ENCODE results near the gene GPAT2. TPM values are rescaled to one million over a fixed set of nuclear protein-coding genes. Genes with fewer than 3 reads are reported as not detected.

Gene GPAT2
- total RNA-seq, 2 experiments from 2014 or later = not detected

- Histone ChIP-seq H3K9me3 (ENCODE audit: low read length) (0 out of 2 replicates have a peak, but pooled peaks cover 4% of the 10 kb centered on the region), H3K27ac (ENCODE audit: low read depth, low read length, poor library complexity, severe bottlenecking) (no peak overlapping the region), H3K4me3 (ENCODE audit: low read depth, low read length, poor library complexity, severe bottlenecking) (no peak overlapping the region), H3K4me1 (ENCODE audit: insufficient read depth, low read length, poor library complexity, severe bottlenecking) (no peaks in the 10 kb centered on the region), H3K36me3 (ENCODE audit: insufficient read depth, low read length) (no peaks in the 10 kb centered on the region), H3K79me2 (ENCODE audit: insufficient read depth, low read depth, low read length) (no peaks in the 10 kb centered on the region), H3K4me2 (ENCODE audit: low read length) (no peak overlapping the region), H2AFZ (ENCODE audit: low read length) (no peak overlapping the region), H3K9me2 (ENCODE audit: insufficient read depth, low read length) (no peaks in the 10 kb centered on the region), H4K20me1 (ENCODE audit: insufficient read depth, low read length) (no peaks in the 10 kb centered on the region)
- POLR2A ChIA-PET = no interaction called here
- DNase-seq (ENCODE audit: low spot score) = no peak
- TF ChIP-seq, protein P1, sequence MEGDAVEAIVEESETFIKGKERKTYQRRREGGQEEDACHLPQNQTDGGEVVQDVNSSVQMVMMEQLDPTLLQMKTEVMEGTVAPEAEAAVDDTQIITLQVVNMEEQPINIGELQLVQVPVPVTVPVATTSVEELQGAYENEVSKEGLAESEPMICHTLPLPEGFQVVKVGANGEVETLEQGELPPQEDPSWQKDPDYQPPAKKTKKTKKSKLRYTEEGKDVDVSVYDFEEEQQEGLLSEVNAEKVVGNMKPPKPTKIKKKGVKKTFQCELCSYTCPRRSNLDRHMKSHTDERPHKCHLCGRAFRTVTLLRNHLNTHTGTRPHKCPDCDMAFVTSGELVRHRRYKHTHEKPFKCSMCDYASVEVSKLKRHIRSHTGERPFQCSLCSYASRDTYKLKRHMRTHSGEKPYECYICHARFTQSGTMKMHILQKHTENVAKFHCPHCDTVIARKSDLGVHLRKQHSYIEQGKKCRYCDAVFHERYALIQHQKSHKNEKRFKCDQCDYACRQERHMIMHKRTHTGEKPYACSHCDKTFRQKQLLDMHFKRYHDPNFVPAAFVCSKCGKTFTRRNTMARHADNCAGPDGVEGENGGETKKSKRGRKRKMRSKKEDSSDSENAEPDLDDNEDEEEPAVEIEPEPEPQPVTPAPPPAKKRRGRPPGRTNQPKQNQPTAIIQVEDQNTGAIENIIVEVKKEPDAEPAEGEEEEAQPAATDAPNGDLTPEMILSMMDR (conservative IDR thresholded peaks at IDR 0.05; ENCODE audit: low read length) = no peak
- TF ChIP-seq EZH2phosphoT487 (IDR thresholded peaks at IDR 0.05; ENCODE audit: borderline replicate concordance, low read depth, low read length) = no peak
- BruUV-seq (replicated peaks) = no TSS peak
- intact Hi-C loops (cut with micrococcal nuclease; ENCODE audit: unreplicated experiment) = no loop called here
- CTCF ChIA-PET (ENCODE audit: unreplicated experiment) = no interaction called here
Observed at GRCh38 chr2:96081042-96081441, 46.3 kb upstream of the GPAT2 start.

DNA sequence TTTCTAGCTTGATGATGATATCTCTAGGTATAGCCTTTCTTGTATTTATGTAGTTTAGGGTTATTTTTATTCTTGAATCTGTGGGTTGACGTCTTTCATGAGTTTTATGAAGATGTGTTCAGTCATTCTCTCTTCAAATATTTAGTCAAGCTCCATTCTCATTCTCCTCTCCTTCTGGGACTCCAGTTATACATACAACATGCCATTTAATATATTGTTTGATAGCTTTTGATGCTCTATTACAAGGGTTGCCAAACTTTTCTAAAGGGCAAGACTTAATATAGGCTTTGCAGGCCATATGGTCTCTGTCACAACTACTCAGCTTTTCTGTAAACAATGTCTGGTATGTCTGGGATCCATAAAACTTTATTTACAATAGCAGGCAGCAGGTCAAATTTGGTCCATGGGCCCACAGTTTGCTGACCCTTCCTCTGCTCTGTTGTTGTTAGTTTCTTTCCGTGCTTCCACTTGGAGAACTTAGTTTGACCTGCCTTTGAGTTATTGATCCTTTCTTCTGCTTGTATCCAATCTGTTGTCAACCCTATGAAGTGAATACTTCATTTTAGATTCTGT lies 40.6 kb upstream of the GPAT2 start:
- CTCF ChIA-PET (ENCODE audit: unreplicated experiment) = no interaction called here
- H2AFZ ChIP-seq (ENCODE audit: low read length) = no peak overlapping the region

DNA sequence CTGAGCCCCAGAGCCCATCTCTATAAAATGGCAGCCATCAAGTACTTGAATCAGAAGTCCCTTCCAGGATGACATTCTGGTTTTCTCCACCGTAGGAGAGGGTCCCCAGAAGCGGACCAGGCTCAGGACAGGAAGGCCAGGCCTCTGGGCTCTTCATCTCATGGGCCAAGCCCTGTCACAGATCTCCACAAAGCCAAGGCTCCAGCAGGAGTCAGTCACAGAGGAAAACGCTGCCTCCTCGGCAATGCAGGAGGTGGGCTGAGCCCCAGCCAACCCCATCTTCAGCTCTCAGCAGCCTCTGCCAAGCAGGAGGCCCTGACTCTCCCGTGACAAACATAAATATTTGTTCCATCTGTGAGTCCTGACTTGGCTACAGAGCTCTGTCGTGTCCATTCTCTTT lies 39.4 kb upstream of the GPAT2 start:
- no peak for TF ChIP-seq EZH2phosphoT487 (IDR thresholded peaks at IDR 0.05; ENCODE audit: borderline replicate concordance, low read depth, low read length)
- TF ChIP-seq, protein P1 (conservative IDR thresholded peaks at IDR 0.05; ENCODE audit: low read length) = no peak
- POLR2A ChIA-PET = no interaction called here
- H3K9me3 ChIP-seq (ENCODE audit: low read length) = 0 out of 2 replicates have a peak, but pooled peaks cover 4% of the 10 kb centered on the region
- no peaks in the 10 kb centered on the region for H3K4me1 ChIP-seq (ENCODE audit: insufficient read depth, low read length, poor library complexity, severe bottlenecking)
- no peak overlapping the region for H3K27ac ChIP-seq (ENCODE audit: low read depth, low read length, poor library complexity, severe bottlenecking)
- no peak for DNase-seq (ENCODE audit: low spot score)
- H3K4me2 ChIP-seq (ENCODE audit: low read length) = no peak overlapping the region
- no peak overlapping the region for H3K4me3 ChIP-seq (ENCODE audit: low read depth, low read length, poor library complexity, severe bottlenecking)
- CTCF ChIA-PET (ENCODE audit: unreplicated experiment) = no interaction called here
- no TSS peak for BruUV-seq (replicated peaks)
- no peaks in the 10 kb centered on the region for H3K9me2 ChIP-seq (ENCODE audit: insufficient read depth, low read length)
- intact Hi-C loops (cut with micrococcal nuclease; ENCODE audit: unreplicated experiment) = no loop called here
- H2AFZ ChIP-seq (ENCODE audit: low read length) = no peak overlapping the region
- no peaks in the 10 kb centered on the region for H3K36me3 ChIP-seq (ENCODE audit: insufficient read depth, low read length)
- no peaks in the 10 kb centered on the region for H3K79me2 ChIP-seq (ENCODE audit: insufficient read depth, low read depth, low read length)
- no peaks in the 10 kb centered on the region for H4K20me1 ChIP-seq (ENCODE audit: insufficient read depth, low read length)

More for the DNA sequence above, 40.6 kb upstream of the GPAT2 start:
- H3K9me3 ChIP-seq (ENCODE audit: low read length) = 0 out of 2 replicates have a peak, but pooled peaks cover 4% of the 10 kb centered on the region
- H3K4me1 ChIP-seq (ENCODE audit: insufficient read depth, low read length, poor library complexity, severe bottlenecking) = no peaks in the 10 kb centered on the region
- H4K20me1 ChIP-seq (ENCODE audit: insufficient read depth, low read length) = no peaks in the 10 kb centered on the region
- no peak for DNase-seq (ENCODE audit: low spot score)
- POLR2A ChIA-PET = no interaction called here
- H3K9me2 ChIP-seq (ENCODE audit: insufficient read depth, low read length) = no peaks in the 10 kb centered on the region
- no peak overlapping the region for H3K4me2 ChIP-seq (ENCODE audit: low read length)
- intact Hi-C loops (cut with micrococcal nuclease; ENCODE audit: unreplicated experiment) = no loop called here
- no peak overlapping the region for H3K27ac ChIP-seq (ENCODE audit: low read depth, low read length, poor library complexity, severe bottlenecking)
- no TSS peak for BruUV-seq (replicated peaks)
- H3K79me2 ChIP-seq (ENCODE audit: insufficient read depth, low read depth, low read length) = no peaks in the 10 kb centered on the region
- H3K36me3 ChIP-seq (ENCODE audit: insufficient read depth, low read length) = no peaks in the 10 kb centered on the region
- H3K4me3 ChIP-seq (ENCODE audit: low read depth, low read length, poor library complexity, severe bottlenecking) = no peak overlapping the region
- TF ChIP-seq, protein P1 (conservative IDR thresholded peaks at IDR 0.05; ENCODE audit: low read length) = no peak
- no peak for TF ChIP-seq EZH2phosphoT487 (IDR thresholded peaks at IDR 0.05; ENCODE audit: borderline replicate concordance, low read depth, low read length)
